Uterus (tissue), 2 donors: ENCODE measurements around the gene MUSTN1.

Experiments used
- POLR2A ChIP-seq, 2 donors: fragments of 450-650 bp; IDR thresholded peaks; one replicate each; pipeline ENCODE4 v1.6.1; 2016; ENCODE audit warnings: antibody characterized with exemption in 2 of 2, mild to moderate bottlenecking in 1 of 2, moderate library complexity in 1 of 2
- TF ChIP-seq, protein P1 (sequence below), 4 experiments: fragments of 200-600 bp in 2 of 4; fragments of 450-650 bp in 2 of 4; sonication (generic) in 2 of 4; IDR thresholded peaks; one replicate each; pipeline ENCODE4 v1.5.1; 2016 to 2019; ENCODE audit warnings: antibody characterized with exemption in 4 of 4, mild to moderate bottlenecking in 2 of 4, moderate library complexity in 1 of 4

DNA sequence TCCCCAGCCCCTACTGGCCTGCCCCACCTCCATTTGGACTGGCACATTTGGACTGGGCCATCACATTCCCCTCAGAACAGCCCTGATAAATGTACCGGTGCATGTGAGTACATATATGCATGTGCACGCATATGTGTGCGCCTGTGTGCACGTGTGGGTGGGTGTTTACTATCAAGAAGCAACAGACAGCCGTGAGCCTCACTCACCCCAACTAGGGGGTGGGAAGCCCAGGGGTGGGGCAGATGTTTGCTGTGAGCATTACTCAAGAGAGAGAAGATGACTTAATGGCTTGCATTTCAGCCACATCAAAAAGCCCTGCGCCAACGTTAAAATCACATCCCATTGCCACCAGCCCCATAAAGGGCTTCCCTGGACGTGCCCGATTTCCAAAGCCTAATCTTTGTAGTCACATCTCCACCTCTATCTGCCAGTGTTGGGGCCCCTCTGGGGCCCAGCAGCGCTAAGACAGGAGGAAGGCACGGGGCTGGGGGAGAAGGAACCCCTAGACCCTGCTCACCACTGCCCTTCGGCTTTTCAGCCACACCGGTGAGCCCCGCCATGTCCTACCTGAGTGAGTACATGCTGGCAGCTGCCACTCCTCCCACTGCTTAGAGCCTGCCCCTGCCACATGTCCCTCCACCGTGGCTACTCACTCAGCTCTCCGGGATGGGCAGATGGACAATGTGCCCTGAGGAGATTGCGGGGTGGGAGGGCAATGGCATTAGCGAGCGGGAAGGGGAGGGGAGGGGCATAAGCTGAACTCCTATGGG is 29.4 kb downstream of the MUSTN1 start:
- TF ChIP-seq, protein P1, sequence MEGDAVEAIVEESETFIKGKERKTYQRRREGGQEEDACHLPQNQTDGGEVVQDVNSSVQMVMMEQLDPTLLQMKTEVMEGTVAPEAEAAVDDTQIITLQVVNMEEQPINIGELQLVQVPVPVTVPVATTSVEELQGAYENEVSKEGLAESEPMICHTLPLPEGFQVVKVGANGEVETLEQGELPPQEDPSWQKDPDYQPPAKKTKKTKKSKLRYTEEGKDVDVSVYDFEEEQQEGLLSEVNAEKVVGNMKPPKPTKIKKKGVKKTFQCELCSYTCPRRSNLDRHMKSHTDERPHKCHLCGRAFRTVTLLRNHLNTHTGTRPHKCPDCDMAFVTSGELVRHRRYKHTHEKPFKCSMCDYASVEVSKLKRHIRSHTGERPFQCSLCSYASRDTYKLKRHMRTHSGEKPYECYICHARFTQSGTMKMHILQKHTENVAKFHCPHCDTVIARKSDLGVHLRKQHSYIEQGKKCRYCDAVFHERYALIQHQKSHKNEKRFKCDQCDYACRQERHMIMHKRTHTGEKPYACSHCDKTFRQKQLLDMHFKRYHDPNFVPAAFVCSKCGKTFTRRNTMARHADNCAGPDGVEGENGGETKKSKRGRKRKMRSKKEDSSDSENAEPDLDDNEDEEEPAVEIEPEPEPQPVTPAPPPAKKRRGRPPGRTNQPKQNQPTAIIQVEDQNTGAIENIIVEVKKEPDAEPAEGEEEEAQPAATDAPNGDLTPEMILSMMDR (IDR thresholded peaks at IDR 0.05): no peak
- no peak for TF ChIP-seq POLR2A (IDR thresholded peaks at IDR 0.05)
